ENCODE measurements around the gene GGA1.

GGA1 gene

GRCh38 chr22:37632174-37633088, 23.8 kb downstream of the GGA1 start:
- no peak for DNase-seq

- no peak for DNase-seq
Measured at GRCh38 chr22:37633089-37633624, 24.5 kb downstream of the GGA1 start.

- DNase-seq: peak; percentile 93
Measured at GRCh38 chr22:37633625-37634416, 25.2 kb downstream of the GGA1 start.

- no peak for DNase-seq
Measured at GRCh38 chr22:37634417-37634924, 25.8 kb downstream of the GGA1 start.

- DNase-seq: no peak
Measured at GRCh38 chr22:37635157-37635556, 26.5 kb downstream of the GGA1 start.

- DNase-seq: peak; percentile 70
Measured at GRCh38 chr22:37636186-37636948, 27.7 kb downstream of the GGA1 start.

- no peak for DNase-seq
Measured at GRCh38 chr22:37636949-37637273, 28.3 kb downstream of the GGA1 start.

GRCh38 chr22:37638391-37639069, 29.9 kb downstream of the GGA1 start:
- no peak for DNase-seq

- no peak for DNase-seq
Measured at GRCh38 chr22:37639070-37639760, 30.6 kb downstream of the GGA1 start, which contains the start of gene SH3BP1. Gene SH3BP1 (plus strand): TSS chr22:37639669. CDS start chr22:37639788, 119 bp downstream.

GRCh38 chr22:37639771-37640590, 31.3 kb downstream of the GGA1 start:
- peak; percentile 31 for DNase-seq

- no peak for DNase-seq
Measured at GRCh38 chr22:37640591-37641560, 32.2 kb downstream of the GGA1 start.

- DNase-seq: no peak
Measured at GRCh38 chr22:37641561-37641949, 32.9 kb downstream of the GGA1 start.

- DNase-seq: peak; percentile 65
Measured at GRCh38 chr22:37643225-37643847, 34.7 kb downstream of the GGA1 start.

GRCh38 chr22:37647317-37647716, 38.7 kb downstream of the GGA1 start:
- no peak for DNase-seq

- DNase-seq: no peak
Measured at GRCh38 chr22:37647928-37648327, 39.3 kb downstream of the GGA1 start.

GRCh38 chr22:37650463-37651136, 42.0 kb downstream of the GGA1 start:
- no peak for DNase-seq

- no peak for DNase-seq
Measured at GRCh38 chr22:37654563-37655251, 46.1 kb downstream of the GGA1 start.

GRCh38 chr22:37655252-37655563, 46.6 kb downstream of the GGA1 start:
- DNase-seq: no peak
